ENCODE results near the gene ADAMTS9.

DNA sequence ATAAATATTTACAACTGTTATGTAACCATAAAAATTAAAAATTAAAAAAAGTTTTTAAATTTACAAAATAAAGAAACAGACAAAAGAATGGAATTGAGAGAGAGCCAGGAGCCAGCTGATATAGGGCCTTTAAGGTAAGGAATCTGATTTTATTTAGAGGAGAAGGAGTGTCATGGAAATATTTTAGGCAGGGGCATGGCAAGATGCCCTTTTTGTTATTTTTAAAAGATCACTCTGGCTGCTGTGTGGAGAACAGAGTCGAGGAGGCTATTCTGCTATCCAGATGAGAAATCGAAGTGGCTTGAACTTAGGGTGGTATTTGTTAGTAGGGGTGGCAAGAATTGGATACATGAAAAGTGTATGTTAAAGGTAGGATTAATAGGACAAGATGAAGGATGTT, 9.1 kb upstream of the ADAMTS9 start:
- TF ChIP-seq POLR2AphosphoS5 (IDR thresholded peaks at IDR 0.05), result no peak
- TF ChIP-seq CTCF (IDR thresholded peaks at IDR 0.05), result no peak
- TF ChIP-seq POLR2A (IDR thresholded peaks at IDR 0.05), result no peak
